ENCODE measurements around the gene KHK. TPM values are rescaled to one million over a fixed set of nuclear protein-coding genes. Genes with fewer than 3 reads are reported as not detected.

The KHK gene
- total and polyA plus RNA-seq, 9 of the 15 experiments (the other 6 are each of a cell fraction or from before 2014, with no cell fraction given): 1.5 to 10.7 (median 5.2) TPM

DNA sequence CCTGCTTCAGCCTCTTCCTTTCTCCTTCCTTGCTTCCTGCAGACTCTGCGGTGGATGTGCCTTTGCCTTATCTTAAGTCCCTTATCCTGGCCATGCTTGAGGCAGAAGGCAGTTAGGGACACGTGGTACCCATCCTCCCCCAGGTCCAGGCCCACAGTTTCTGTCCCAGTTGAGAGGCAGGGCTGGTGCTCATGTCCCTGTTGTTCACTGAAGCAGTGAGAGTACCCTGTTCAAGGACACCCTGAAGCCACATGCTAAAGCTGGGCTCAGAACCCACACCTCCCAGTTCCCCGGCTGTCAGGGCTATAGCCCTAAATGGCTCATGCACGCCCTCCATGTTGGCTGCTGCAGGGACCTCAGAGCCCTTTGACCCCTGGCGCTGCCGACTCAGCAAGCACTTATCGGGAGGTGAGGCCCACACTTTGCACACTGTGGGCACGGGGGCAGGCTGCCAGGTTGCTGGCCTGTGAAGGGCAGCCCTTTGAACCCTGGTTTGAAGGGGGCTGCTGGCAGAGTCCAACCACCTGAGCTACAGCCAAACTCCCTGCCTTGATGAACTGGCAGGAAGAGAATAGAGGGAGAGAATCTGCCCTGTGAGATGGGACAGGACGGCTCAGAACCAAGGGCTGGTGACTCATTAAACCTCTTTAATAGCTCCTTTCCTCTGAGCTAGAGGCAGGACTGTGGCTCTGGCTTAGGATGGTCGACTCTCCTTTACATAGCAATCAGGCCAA, 6.3 kb downstream of the KHK start (continued):
- TF ChIP-seq MGA (IDR thresholded peaks at IDR 0.05) (peak; percentile 92), RCOR1 (IDR thresholded peaks at IDR 0.05; ENCODE audit: borderline replicate concordance in 1 of 2, low read depth in 2 of 2, low read length in 2 of 2) (peak; percentile 68 to 97; a peak in 3 of 4 replicates), CXXC5 (CRISPR knock-in tag; IDR thresholded peaks at IDR 0.05) (peak; percentile 78), PYGO2 (tag; IDR thresholded peaks at IDR 0.05) (no peak), MTA3 (IDR thresholded peaks at IDR 0.05; ENCODE audit: borderline replicate concordance) (0 out of 2 replicates have a peak, but pooled peaks have one; percentile 66), NCOA1 (IDR thresholded peaks at IDR 0.05; ENCODE audit: low read depth) (peak; percentile 46; the same call in 1 of the 2 replicates), PURB (CRISPR knock-in tag; IDR thresholded peaks at IDR 0.05; ENCODE audit: low read depth) (no peak), ELF4 (CRISPR knock-in tag; IDR thresholded peaks at IDR 0.05) (peak; percentile 89), SMAD1 (IDR thresholded peaks at IDR 0.05; ENCODE audit: low read depth, low read length, partially characterized antibody) (no peak), SAP30 (IDR thresholded peaks at IDR 0.05; ENCODE audit: borderline replicate concordance, insufficient read depth, low read depth, low read length, poor library complexity, severe bottlenecking) (no peak)
- TF ChIP-seq, protein P1, sequence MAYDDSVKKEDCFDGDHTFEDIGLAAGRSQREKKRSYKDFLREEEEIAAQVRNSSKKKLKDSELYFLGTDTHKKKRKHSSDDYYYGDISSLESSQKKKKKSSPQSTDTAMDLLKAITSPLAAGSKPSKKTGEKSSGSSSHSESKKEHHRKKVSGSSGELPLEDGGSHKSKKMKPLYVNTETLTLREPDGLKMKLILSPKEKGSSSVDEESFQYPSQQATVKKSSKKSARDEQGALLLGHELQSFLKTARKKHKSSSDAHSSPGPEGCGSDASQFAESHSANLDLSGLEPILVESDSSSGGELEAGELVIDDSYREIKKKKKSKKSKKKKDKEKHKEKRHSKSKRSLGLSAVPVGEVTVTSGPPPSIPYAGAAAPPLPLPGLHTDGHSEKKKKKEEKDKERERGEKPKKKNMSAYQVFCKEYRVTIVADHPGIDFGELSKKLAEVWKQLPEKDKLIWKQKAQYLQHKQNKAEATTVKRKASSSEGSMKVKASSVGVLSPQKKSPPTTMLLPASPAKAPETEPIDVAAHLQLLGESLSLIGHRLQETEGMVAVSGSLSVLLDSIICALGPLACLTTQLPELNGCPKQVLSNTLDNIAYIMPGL (CRISPR knock-in tag; IDR thresholded peaks at IDR 0.05): no peak
